ENCODE data around the gene AARSD1. TPM values are rescaled to one million over a fixed set of nuclear protein-coding genes. Genes with fewer than 3 reads are reported as not detected.
"Not testable (repeated sequence)": the region's sequence is repeated elsewhere in the genome, so short reads cannot be mapped to it uniquely, and the experiment has no call there.

AARSD1 gene
- polyA plus RNA-seq, 3 donors: 54.0 to 79.0 (median 77.8) TPM

DNA sequence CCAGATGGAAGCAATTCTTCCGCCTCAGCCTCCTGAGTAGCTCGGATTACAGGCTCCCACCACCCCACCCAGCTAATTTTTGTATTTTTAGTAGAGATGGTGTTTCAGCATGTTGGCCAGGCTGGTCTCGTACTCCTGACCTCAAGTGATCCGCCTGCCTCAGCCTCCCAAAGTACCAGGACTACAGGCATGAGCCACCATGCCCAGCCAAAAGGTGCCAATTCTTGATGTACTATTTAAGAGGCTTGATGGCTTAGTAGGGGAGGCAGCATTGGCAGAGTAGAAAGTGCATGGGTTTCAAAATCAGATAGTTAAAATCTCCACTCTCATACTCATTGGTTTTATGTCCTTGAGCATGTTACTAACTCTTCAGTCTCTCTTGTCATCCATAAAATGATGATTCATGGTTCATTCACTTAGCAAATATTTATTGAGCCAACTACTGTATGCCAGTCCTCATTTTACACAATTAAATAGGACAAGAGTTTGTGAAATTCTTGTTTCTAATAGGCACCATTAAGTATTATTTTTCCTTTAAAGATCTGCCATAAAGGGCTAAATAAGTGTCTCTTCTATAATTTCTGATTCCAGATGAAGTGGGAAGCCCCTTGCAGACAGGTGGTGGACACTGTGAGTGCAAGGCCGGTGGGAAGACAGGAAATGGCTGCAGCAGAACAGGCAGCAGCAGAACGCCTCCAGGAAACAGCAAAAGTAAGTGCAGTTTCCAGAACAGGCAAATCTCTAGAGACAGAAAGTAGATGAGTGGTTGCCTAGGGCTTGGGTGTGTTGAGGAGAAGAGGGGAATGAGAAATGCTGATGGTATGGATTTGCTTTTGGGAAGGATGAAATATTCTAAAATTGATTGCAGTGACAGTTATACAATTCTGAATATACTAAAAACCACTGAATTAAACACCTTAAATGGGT, 25.7 kb upstream of the AARSD1 start:
- DNase-seq: no peak

DNA sequence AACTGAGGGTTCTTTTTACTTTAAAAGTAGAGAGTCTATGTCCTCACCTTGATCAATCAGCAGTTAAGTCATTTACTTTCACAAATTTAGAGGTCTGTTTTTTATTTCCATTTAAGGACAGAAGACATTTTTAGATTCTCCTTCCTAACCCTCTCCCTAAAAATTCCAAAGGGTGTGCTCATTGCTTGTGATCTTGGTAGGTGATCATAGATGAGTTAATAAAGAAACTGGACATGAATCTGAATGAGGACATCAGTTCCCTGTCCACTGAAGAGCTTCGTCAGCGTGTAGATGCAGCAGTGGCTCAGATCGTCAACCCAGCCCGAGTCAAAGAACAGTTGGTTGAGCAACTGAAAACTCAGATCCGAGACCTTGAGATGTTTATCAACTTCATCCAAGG, 24.9 kb upstream of the AARSD1 start:
- no peak for DNase-seq

DNA sequence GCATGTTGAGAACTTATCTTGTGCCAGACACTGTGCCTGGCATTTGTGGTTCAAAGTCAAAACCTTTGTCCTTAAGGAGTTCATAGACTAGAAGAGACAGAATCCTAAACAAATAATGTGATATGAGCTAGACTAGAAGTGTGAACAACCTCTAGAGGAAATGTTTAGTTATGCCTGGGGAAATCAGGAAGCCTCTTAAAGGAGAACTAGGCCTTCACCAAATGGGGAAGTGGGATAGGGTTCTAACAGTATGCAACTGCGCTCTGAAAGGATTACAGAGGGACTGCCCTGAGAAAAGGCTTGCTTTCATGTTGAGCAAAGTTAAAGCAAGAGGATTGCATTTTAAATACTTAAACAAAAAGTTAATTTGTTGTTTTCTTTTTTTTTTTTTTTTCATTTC, 21.0 kb upstream of the AARSD1 start:
- DNase-seq: no peak

DNA sequence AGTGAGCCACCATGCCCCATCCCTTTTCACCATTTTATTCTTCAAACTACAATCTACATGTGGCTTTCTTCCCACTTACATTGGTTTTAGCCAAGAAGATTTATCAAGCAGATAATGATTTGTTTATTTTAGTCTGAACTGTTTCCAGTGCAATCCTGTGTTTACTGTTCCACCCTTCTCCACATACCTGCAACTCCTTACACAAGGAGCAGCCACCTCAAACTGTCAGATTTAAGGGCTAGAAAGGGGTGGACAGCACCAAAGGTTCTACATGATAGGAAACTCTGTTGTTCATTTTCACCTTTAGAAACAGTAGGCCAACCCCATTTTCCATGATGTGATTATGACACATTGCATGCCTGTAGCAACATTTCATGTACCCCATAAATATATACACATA, 18.0 kb upstream of the AARSD1 start:
- no peak for DNase-seq

DNA sequence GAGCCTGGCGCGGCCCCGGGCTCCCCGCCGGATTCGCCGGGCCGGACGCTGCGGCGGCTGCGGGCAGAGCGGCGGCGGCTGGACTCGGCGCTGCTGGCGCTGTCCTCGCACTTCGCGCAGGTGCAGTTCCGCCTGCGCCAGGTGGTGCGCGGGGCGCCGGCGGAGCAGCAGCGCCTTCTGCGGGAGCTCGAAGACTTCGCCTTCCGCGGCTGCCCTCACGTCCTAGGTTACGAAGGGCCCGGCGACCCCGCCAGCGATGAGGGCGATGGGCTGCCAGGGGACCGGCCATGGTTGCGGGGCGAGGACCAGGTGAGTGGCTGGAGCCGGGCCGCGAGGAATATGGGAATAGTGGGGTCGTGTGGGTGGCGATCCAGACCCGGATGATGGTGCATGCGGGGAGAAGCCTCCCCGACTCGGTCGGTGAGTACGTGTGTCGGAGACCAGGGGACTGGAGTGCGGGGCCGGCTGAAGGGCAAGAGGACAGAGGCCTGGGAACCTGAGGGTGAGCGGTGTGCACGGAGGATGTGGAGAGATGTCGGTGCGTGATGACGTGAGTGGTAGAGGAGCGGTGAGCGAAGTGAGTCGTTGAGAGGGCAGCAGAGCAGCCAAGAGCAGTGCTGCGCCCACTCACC, 16.6 kb upstream of the AARSD1 start:
- DNase-seq: peak; percentile 41

DNA sequence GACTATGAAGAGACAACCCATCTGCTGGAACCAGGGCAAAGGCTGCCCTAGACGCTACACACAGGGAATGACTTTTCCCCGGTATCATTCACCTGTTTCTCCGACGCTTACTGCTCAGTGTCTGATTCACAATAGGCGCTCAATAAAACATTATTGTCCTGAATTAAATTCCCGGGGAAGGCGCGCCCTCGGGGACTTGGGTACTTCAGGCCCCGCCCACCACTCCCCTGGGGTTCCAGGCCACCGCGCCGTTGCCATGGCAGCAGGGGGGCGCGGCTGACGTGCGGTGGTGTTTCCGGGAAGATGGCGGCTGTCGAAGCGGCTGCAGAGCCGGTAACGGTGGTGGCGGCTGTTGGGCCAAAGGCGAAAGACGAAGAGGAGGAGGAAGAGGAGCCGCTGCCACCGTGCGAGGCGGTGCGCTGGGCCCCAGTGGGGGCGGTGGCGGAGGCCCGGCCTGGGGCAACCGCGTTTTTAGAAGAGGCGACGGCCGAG, 16.1 kb upstream of the AARSD1 start, which contains the start of gene RUNDC1:
TSS of gene RUNDC1 (plus strand) at position 292 of the 492 bp plus-strand sequence. CDS start at position 304, 12 bp downstream.
- peak; percentile 92 for DNase-seq

DNA sequence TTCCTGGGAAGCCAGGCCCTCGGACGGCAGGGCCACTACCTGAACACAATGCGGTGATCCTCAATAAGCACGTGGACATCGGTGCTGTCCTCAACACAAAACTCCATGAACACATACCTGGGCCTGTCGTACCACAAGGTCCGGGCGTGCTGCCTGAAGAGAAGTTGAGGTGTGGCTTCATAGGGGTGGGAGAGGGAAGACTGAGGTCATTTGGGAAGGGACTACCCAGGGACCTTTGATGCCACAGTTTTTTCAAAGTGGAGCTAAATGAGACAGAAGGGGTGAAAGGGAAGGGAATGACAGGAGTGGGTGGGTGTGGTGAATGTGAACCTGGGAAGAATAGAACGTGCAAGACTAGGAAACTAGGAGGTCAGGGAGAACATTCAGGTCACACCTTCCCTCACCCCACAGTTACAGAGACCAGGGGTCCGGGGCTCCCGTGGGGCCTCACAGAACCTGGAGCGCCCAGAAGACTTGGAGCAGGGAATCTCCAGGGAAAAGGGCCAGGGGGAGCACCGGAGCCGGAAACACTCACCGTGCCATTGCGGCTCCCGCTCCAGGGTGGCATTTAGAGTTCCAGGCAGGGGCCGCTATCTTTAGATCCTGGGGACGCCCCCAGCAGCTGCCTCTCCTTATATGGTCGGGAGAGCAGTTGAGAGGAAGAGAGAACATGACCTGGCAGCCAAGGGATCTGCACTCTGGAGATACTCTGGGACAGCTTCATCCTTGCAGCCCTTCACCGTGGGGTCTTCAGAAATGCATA, 15.4 kb upstream of the AARSD1 start, which contains the start of gene PTGES3L:
TSS of gene PTGES3L (minus strand) at position 570 of the 763 bp plus-strand sequence. CDS start at position 543, 27 bp downstream.
- DNase-seq: peak; percentile 44

DNA sequence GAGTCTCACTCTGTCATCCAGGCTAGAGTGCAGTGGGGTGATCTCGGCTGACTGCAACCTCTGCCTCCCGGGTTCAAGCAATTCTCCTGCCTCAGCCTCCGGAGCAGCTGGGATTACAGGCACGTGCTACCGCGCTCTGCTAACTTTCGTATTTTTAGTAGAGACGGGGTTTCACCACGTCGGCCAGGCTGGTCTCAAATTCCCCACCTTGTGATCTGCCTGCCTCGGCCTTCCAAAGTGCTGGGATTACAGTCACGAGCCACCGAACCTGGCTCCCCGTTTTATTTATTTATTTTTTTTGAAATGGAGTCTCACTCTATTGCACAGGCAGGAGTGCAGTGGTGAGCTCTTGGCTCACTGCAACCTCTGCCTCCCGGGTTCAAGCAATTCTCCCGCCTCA, 11.4 kb upstream of the AARSD1 start:
- DNase-seq: not testable (repeated sequence)

DNA sequence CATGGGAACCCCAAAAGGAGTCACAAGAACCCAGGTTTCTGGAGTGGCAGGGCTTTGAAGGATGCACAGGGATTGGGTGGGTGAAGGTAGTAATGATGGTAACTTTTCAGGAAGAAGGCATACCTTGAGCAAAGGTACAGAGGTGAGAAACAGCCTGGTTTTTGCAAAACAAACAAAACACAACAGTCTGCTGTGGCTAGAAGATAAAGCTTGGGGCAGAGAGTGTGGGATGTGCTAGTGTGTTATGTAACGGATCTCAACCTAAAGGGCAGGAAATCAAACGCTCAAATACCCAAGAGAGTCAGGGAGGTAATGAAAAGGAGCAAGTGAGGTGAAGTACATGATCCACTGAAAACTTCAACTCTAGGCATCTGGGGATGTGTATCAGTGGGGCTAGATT, 11.0 kb upstream of the AARSD1 start:
- DNase-seq: no peak

DNA sequence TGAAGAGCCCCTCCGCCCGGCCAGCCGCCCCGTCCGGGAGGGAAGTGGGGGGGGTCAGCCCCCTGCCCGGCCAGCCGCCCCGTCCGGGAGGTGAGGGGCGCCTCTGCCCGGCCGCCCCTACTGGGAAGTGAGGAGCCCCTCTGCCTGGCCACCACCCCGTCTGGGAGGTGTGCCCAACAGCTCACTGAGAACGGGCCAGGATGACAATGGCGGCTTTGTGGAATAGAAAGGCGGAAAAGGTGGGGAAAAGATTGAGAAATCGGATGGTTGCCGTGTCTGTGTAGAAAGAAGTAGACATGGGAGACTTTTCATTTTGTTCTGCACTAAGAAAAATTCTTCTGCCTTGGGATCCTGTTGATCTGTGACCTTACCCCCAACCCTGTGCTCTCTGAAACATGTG, 9.1 kb upstream of the AARSD1 start:
- DNase-seq: not testable (repeated sequence)

DNA sequence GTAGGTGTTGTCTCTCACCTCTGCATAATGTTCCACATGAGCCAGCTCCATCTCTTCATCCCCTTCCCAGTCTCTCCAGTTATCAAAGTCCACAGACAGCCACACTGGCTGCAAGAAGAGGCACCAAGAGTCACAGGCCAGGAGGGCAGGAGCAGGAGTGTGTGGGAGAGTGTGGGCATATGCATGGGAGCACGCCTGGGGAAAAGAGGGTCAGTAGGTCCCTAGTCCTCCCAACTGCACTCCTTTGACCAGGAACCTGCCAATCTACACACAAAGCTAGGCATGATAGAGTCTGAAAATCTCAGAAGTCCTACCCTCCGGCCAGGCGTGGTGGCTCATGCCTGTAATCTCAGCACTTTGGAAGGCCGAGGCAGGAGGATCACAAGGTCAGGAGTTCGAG, 7.3 kb upstream of the AARSD1 start:
- DNase-seq: no peak

DNA sequence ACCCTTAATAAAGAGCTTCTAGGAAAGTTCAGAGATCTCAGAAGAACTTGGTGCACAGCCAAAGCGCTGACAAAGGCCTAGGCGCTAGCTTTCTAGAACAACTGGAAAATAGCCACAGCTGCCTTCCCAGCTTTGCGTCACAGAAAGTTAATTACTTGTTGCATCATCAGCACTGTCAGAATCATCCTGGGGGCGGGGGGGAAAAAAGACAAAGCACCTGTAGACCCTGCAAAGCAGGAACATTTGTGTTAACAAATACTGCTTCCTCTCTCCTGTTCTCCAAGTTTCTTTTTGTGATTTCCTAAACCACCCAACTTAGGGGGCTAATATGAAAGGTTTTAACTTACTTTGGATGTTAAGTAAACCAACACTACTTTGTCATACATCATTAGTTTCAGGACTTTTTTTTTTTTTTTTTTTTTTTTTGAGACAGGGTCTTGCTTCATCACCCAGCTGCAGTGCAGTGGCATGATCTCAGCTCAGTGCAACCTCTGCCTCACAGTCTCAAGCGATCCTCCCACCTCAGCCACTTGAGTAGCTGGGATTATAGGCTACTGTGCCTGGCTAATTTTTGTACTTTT, 4.8 kb upstream of the AARSD1 start:
- peak; percentile 55 for DNase-seq

DNA sequence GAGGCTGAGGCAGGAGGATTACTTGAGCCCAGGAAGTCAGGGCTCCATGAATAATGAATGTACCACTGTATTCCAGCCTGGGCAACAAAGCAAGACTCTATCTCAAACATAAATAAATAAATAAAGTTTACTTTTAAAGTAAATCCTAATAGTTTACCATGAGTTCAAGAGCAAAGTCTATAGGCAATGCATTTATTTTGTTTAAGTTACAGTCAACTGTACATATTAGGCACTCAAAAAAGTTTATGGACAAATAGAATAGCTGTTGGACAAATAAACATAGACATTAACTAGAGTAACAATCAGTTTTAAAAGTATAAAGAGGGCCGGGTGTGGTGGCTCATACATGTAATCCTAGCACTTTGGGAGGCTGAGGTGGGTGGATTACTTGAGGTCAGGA, 3.7 kb upstream of the AARSD1 start:
- no peak for DNase-seq

DNA sequence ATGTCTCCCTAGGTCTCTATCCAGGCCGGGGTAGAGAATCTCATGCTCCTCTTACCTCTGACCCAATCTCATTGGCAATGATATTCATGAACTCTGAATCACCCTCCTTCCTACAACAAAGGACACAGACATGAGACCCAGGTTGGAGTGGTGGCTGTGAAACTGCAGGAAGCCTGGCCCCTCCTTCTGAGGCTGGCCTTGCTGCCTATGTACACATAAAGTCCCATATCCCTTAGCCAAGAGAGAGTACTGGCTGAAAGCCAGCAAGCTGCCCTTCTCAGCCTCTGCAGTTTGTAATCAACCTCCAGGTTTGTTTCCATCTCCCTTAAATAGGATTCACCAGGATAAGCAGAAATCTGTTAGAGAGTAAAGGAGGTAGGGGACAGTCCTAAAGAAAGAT, 10.6 kb downstream of the AARSD1 start:
- no peak for DNase-seq

DNA sequence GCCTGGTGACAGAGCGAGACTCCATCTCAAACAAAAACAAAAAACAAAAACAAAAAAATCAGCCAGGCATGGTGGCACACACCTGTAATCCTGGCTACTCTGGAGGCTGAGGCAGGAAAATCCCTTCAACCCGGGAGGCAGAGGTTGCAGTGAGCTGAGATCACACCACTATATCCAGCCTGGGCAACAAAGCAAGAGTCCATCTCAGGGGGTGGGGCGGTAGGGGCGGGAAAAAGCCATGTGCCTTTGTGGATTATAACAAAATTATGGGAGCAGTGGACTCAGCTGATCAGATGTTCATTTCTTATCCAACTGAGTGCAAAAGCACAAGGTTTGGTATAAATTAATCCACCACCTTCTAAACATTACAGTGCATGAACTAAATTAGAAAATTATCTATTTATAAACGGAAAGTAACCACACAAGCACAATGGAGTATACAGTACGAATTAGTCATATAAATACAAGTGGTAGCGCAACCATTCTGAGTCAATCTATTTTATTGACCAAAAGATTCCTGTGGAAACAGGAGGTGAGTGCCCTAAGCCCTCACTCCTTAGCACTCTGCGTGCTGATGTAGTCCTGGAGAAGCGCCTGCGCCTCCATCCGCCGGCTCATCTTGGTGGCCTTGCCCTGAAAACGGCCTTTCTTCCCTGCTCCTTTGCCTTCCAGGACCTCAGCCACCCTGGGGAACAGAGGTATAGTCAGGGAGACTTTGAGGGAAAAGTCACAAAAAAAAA, 14.0 kb downstream of the AARSD1 start:
- no peak for DNase-seq

DNA sequence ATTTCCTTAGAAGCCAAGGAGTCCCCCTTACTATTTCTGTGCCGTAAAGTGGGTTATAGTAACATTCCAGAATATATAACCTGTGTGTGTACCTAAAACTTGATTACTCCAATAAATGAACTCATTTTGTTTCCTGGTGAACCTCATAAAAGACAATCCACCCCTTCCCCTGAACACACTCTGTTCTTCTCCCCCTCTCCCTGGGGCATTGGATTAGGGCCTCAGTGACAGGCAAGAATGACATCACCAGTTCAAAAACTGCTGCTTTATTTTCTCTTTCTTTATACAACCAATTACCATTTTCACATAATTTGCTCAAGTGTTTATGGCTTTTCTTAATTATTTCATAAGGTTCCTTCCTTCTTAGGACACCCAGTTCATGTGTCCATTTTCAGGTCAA, 17.4 kb downstream of the AARSD1 start:
- DNase-seq: no peak

DNA sequence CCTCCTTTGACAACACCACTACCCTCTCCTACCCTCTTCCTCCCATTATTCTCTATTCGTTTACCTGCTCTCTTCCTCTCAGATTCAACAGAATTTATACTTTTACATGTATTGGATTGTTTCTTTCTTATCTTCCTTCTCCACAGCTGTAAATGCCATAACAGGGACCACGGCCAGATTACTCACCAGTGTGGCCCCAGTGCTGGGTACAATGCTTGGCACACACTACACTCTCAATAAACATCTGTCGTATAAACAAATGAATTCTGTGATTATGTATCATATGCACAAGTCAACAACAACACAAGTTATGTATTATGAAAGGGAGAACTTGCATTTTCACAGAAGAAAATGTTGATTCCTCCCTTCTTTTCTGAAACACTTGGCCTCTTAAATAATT, 20.0 kb downstream of the AARSD1 start:
- DNase-seq: no peak

DNA sequence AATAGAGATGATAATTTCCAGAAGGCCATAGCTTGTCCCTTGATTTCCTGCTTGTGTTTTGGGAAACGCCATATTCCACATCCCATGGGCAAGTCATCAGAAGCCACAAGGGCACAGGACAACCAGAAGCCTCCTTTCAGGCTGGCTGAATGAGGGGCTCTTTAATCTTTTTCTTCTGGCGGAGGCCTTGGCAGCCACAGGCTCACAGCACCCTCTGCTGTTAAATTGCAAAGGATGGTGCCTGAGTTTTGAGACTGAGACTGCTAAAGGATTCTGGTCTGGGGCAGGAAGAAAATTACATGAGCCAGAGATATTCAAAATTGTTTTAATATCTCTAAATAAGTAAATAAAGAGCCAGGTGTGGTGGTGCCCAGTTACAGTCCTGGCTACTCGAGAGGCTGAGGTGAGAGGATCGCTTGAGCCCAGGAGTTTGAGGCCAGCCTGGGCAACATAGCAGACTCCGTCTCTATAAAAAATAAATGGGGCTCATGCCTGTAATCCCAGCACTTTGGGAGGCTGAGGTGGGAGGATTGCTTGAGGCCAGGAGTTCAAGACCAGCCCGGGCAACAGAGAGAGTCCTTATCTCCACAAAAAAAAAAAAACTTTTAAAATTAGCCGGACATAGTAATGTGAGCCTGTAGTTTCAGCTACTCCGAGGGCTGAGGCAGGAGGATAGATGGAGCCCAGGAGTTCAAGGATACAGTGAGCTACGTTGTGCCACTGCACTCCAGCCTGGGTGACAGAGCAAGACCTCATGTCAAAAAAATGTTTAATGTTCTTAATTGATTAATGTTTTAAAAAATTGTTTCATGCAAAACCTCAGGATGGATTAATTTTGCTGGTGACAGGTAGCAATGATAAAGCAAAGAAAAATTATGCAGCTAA, 26.3 kb downstream of the AARSD1 start:
- peak; percentile 47 for DNase-seq

DNA sequence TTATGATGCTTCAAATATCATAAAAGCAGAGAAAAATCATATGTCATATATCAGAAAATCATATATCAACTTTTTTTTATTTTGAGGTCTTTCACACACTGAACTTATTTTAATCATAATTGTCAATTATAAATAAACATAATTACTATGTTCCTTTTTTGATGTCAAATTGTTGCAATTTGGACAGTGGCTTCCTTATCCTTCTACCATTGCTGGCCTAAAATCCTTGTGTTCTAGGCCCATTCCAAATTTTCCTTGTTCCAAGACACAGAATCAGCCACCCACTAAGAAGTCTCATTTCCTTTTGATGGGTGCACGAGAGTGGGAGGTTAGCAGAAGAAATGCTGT, 34.8 kb downstream of the AARSD1 start:
- no peak for DNase-seq
